C4-2B (cell line): ENCODE data around the gene SEMA5A.

Experiments
- CTCF ChIP-seq: fragments of 450-650 bp; conservative IDR thresholded peaks from 2 replicates; pipeline ENCODE4 v1.5.1; 2017; ENCODE audit warnings: mild to moderate bottlenecking
- ZFX ChIP-seq: fragments of 450-650 bp; IDR thresholded peaks from 2 replicates; pipeline ENCODE4 v1.6.1; 2017

- no peak for TF ChIP-seq CTCF
- TF ChIP-seq ZFX, result no peak
Measured at GRCh38 chr5:9324348-9325077, 221.4 kb downstream of the SEMA5A start.
